GM21515 (cell line): Measurements from ENCODE around the gene SLBP.

Source experiments
- ATAC-seq: cut with Tn5 transposase; IDR thresholded peaks from one replicate; pipeline ENCODE4 v1.9.1; 2021; ENCODE audit not compliant: unreplicated experiment

Gene SLBP

GRCh38 chr4:1712216-1713002 lies at the start of gene SLBP:
Gene SLBP, minus strand, starts transcription at chr4:1712319. Its CDS starts 131 bp downstream, at chr4:1712188.
- ATAC-seq: peak; percentile 70

- ATAC-seq: no peak
These were observed 49.1 kb upstream of the SLBP start for GRCh38 chr4:1761130-1761689.

- ATAC-seq: no peak
These were observed 48.5 kb upstream of the SLBP start for GRCh38 chr4:1760521-1761071.

- ATAC-seq: no peak
These were observed 47.7 kb upstream of the SLBP start for GRCh38 chr4:1759818-1760223.

- ATAC-seq: no peak
These were observed 47.2 kb upstream of the SLBP start for GRCh38 chr4:1759170-1759817.

- ATAC-seq: no peak
These were observed 46.4 kb upstream of the SLBP start for GRCh38 chr4:1758306-1759121.

GRCh38 chr4:1757836-1758235 lies 45.7 kb upstream of the SLBP start:
- ATAC-seq: no peak

GRCh38 chr4:1756893-1757779 lies 45.0 kb upstream of the SLBP start:
- no peak for ATAC-seq

GRCh38 chr4:1756079-1756478 lies 44.0 kb upstream of the SLBP start:
- ATAC-seq: no peak

GRCh38 chr4:1755297-1755696 lies 43.2 kb upstream of the SLBP start:
- no peak for ATAC-seq

GRCh38 chr4:1754336-1754735 lies 42.2 kb upstream of the SLBP start:
- no peak for ATAC-seq

- ATAC-seq: no peak
These were observed 41.7 kb upstream of the SLBP start for GRCh38 chr4:1753697-1754311.

GRCh38 chr4:1753294-1753696 lies 41.2 kb upstream of the SLBP start:
- no peak for ATAC-seq

GRCh38 chr4:1752284-1753041 lies 40.3 kb upstream of the SLBP start:
- no peak for ATAC-seq

- ATAC-seq: no peak
These were observed 39.8 kb upstream of the SLBP start for GRCh38 chr4:1751919-1752283.

GRCh38 chr4:1751155-1751918 lies 39.2 kb upstream of the SLBP start:
- ATAC-seq: no peak

- ATAC-seq: no peak
These were observed 38.4 kb upstream of the SLBP start for GRCh38 chr4:1750381-1751154.

GRCh38 chr4:1749826-1750225 lies 37.7 kb upstream of the SLBP start:
- no peak for ATAC-seq
